ENCODE data around the gene CCDC88C.
"Not testable (repeated sequence)": the region's sequence is repeated elsewhere in the genome, so short reads cannot be mapped to it uniquely, and the experiment has no call there.

The CCDC88C gene

GRCh38 chr14:91415794-91416743 lies 1.6 kb downstream of the CCDC88C start:
- peak; percentile 49 for DNase-seq (ENCODE audit: low read depth)

GRCh38 chr14:91414475-91414833 lies 3.2 kb downstream of the CCDC88C start:
- no peak for DNase-seq (ENCODE audit: low read depth)

GRCh38 chr14:91413547-91414474 lies 3.8 kb downstream of the CCDC88C start:
- DNase-seq (ENCODE audit: low read depth) = peak; percentile 33

GRCh38 chr14:91412939-91413338 lies 4.7 kb downstream of the CCDC88C start:
- no peak for DNase-seq (ENCODE audit: low read depth)

- no peak for DNase-seq (ENCODE audit: low read depth)
These were observed 6.7 kb downstream of the CCDC88C start for GRCh38 chr14:91410771-91411536.

- DNase-seq (ENCODE audit: low read depth) = no peak
These were observed 7.5 kb downstream of the CCDC88C start for GRCh38 chr14:91409928-91410718.

- DNase-seq (ENCODE audit: low read depth) = not testable (repeated sequence)
These were observed 8.4 kb downstream of the CCDC88C start for GRCh38 chr14:91409240-91409639.

- no peak for DNase-seq (ENCODE audit: low read depth)
These were observed 10.6 kb downstream of the CCDC88C start for GRCh38 chr14:91406982-91407381.

- DNase-seq (ENCODE audit: low read depth) = no peak
These were observed 11.2 kb downstream of the CCDC88C start for GRCh38 chr14:91406451-91406850.

GRCh38 chr14:91405724-91406435 lies 11.7 kb downstream of the CCDC88C start:
- no peak for DNase-seq (ENCODE audit: low read depth)

- peak; percentile 60 for DNase-seq (ENCODE audit: low read depth)
These were observed 12.3 kb downstream of the CCDC88C start for GRCh38 chr14:91405241-91405721.

- no peak for DNase-seq (ENCODE audit: low read depth)
These were observed 14.6 kb downstream of the CCDC88C start for GRCh38 chr14:91402771-91403600.

- no peak for DNase-seq (ENCODE audit: low read depth)
These were observed 15.3 kb downstream of the CCDC88C start for GRCh38 chr14:91402348-91402747.

- no peak for DNase-seq (ENCODE audit: low read depth)
These were observed 15.9 kb downstream of the CCDC88C start for GRCh38 chr14:91401751-91402150.

GRCh38 chr14:91400696-91401095 lies 16.9 kb downstream of the CCDC88C start:
- no peak for DNase-seq (ENCODE audit: low read depth)

GRCh38 chr14:91399868-91400640 lies 17.6 kb downstream of the CCDC88C start:
- DNase-seq (ENCODE audit: low read depth) = no peak

GRCh38 chr14:91398707-91399106 lies 18.9 kb downstream of the CCDC88C start:
- no peak for DNase-seq (ENCODE audit: low read depth)

GRCh38 chr14:91397965-91398591 lies 19.5 kb downstream of the CCDC88C start:
- DNase-seq (ENCODE audit: low read depth) = no peak
